VCaP (cell line): Measurements from ENCODE around the gene CDA.

ENCODE experiments used
- H3K27ac ChIP-seq: fragments of 450-650 bp; 2 replicates; pipeline ENCODE4 v1.5.1; 2017
- TF ChIP-seq, protein P1 (sequence below): fragments of 450-650 bp; conservative IDR thresholded peaks from 2 replicates; pipeline ENCODE4 v1.5.1; 2017; ENCODE audit warnings: mild to moderate bottlenecking, moderate library complexity

Gene CDA

DNA sequence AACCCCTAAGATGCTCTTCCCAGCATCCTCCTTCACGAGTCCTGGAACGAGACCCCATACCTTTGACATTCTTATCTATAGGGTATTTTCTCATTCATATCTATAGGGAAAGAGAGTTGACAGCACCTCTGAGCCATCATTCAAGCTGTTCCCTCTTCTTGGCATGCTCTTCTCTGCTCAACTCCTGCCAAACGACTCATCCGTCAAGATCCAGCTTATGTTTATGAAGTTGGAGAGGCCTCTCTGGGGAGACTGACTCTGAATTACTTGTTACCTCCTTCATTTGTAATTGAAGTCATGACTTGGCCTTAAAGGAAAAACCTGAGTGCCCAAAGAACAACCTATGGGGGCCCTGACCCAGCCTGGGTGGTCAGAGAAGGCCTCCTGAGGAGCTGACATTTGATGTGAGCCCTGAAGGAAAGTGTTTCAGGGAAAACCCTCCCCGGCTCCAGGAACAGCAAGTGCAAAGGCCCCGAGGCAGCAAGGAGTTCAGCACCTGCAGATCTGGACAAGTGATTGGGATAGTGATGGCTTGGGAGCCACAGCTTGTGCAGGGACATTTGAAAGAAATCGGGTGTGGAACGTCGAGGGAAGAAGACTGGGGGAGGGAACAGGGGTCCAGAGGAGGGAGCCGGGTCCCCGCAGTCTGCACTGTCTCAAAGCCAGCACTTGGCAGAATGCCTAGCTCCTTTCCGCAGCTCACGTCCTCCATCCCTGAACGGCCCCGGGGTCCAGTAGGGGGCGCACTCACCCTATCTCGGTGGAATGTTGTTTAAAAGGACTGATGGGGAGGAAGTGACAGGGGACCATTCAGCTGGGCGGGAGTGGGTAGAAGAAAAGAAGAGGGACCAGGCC, 14.0 kb upstream of the CDA start:
- no peak overlapping the region for H3K27ac ChIP-seq
- TF ChIP-seq, protein P1, sequence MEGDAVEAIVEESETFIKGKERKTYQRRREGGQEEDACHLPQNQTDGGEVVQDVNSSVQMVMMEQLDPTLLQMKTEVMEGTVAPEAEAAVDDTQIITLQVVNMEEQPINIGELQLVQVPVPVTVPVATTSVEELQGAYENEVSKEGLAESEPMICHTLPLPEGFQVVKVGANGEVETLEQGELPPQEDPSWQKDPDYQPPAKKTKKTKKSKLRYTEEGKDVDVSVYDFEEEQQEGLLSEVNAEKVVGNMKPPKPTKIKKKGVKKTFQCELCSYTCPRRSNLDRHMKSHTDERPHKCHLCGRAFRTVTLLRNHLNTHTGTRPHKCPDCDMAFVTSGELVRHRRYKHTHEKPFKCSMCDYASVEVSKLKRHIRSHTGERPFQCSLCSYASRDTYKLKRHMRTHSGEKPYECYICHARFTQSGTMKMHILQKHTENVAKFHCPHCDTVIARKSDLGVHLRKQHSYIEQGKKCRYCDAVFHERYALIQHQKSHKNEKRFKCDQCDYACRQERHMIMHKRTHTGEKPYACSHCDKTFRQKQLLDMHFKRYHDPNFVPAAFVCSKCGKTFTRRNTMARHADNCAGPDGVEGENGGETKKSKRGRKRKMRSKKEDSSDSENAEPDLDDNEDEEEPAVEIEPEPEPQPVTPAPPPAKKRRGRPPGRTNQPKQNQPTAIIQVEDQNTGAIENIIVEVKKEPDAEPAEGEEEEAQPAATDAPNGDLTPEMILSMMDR, result peak; percentile 62

DNA sequence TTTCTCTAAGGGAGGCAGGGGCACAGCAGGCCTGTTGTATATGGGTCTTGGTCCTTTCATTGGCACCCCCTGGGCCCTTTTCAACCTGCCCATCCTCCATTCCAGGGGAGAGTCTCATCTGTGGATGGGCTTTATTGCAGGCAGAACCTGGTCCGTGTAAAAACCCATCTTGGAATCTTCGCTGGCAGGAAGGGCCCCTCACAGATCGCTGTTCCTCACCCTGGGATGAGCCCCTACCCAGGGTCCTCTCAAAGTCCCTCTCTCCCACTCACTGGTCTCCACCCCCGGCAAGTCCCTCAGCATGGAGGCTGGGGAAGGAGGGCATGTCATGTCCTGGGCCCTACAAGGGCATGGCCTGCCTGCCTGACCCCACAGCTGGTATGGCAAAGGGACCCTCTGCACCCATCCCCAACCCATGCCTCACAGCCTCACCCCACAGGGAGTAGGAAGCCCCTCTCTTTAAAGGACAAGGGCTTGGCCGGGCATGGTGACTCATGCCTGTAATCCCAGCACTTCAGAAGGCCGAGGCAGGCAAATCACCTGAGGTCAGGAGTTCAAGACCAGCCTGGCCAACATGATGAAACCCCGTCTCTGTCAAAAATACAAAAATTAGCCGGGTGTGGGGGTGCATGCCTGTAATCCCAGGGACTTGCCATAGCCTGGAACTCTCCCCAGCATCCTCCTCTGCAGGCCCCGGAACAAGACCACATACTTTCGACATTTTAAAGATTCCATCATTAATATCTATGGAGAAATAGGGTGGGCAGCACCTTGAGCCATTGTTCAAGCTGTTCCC, 13.2 kb upstream of the CDA start:
- TF ChIP-seq, protein P1, result peak; percentile 2; the same call in 1 of the 2 replicates
- no peak overlapping the region for H3K27ac ChIP-seq

DNA sequence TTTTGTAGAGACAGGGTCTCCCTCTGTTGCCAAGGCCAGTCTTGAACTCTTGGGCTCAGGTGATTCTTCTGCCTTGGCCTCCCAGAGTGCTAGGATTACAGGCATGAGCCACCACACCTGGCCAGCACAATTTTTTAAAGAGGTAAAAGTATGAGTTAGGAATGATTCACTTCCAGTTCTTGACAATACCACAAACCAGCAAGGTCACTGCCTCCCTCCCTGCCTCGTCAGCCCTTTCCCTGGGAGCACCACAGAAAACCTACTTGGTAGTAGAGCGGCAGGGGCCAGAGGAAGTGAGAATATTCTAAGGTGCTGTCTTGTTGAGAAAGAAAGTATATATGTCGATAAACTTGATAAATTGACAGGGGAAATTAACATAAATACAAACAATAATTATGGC, 10.8 kb upstream of the CDA start:
- no peak overlapping the region for H3K27ac ChIP-seq
- TF ChIP-seq, protein P1, result no peak

DNA sequence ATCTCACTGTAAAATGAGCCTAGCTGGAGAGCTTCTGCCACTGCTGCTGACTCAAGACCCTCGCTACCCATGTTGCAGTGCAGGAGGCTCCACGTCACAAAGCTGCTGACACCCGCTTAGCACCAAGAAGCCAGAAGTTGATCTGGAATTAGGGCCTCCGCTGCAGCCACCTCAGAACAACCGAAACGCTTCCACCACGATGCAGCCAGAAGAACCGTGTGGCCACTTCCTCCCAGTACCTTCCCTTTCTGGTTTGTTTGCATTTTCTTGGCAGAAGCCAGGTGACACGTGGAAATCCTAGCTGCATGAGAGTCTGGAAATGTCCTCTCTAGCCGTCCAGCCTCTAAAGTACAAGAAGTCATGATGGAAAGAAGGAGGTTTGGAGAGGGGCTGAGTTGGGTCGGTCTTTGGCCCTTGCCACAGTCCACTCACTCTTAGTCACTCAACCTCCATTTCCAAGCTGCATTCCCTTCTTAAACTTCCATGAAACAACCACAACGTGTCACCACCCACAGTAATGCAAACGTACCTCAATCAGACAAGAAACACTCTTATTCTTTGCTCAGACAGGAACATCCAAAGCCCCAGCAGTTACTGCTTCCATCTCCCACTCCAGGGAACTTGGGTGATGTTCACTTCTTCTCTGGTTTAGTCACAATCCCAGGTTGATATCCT, 10.0 kb upstream of the CDA start:
- TF ChIP-seq, protein P1, result no peak
- no peak overlapping the region for H3K27ac ChIP-seq

DNA sequence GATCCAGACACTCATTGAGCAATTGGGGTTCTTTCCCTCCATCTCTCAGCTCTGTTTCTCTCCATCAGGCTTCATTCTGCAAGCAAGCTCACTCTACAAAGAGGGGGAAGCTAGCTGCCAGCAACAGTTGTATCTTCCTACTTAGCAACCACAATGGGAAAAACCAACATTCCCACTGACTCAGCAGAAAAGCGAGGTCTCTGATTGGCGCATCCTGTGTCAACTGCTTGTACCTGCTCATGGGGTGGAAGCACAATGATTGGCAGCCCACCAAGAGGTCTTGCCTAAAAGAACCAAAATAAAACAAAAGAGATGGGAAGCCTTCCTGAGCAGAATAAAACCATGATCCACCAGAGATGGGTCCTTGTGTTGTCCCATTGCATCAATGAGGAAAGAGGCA, 4.0 kb upstream of the CDA start:
- TF ChIP-seq, protein P1, result no peak
- H3K27ac ChIP-seq, result no peak overlapping the region

DNA sequence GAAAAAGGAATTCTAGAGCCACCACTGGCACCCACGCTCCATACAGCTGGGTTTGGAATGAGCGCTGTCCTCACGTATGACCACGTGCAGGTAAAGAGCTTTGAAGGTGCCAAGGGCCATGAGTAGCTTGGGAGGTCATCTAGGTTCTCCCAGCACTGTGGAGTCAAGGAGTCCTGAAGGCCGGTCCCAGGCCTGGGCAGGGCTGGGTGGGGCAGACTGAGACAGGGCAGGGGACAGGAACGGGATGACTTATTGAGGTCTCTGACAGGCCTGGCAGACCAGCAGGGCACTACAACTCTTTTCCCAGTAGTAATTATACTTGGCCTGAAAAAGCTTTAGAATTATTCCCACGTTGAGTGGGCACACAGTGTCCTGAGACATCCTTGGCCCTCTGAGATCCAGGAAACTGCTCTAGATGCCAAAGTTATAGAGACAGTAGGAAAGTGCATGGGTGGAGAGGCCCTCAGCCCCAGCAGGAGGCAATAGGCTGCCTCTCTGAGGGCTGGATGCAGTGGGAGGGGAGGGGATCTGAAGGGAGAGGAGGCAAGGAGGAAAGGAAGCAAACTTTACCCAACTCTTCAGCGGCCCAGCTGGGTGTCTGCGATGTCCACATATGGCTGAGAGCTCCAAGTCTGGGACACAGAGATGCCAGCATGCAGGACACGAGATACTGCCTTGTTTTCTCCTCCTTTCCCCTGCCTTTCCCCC, 1.8 kb upstream of the CDA start:
- TF ChIP-seq, protein P1, result no peak
- H3K27ac ChIP-seq, result no peak overlapping the region

DNA sequence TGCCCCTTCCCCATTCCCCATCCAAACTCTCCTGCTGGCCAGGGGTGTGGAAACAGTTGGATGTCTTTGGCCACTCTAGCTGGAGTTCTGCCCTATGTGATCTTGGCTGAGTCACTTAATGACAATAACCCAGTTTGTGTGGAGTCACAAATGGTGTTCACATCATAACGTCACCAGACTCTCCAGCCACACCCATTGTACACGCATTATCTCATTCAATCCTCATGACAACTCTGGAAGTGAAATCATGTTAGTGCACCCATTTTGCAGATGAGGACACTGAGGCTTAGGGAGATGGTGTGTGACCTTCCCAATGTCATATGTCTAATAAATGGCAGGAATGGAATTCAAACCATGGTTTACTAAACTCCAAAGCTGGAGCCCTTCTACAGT, 1.2 kb upstream of the CDA start:
- H3K27ac ChIP-seq, result no peak overlapping the region

More for the DNA sequence above, 1.2 kb upstream of the CDA start:
- TF ChIP-seq, protein P1, result no peak
